Karpas-422 (cell line): ENCODE data around the gene MSL3. TPM values are rescaled to one million over a fixed set of nuclear protein-coding genes. Genes with fewer than 3 reads are reported as not detected.
A peak's percentile ranks its signal among the peaks of the same experiment; 100 is the strongest.

Experiments
- DNase-seq: peaks from one replicate; pipeline ENCODE4 v3.0.0-alpha.2; 2015
- H2AFZ ChIP-seq: fragments of 200-600 bp; sonication (generic); 2 replicates; pipeline ENCODE4 v1.6.1; 2014; ENCODE audit warnings: antibody characterized with exemption, low read length, mixed read lengths
- H3K27ac ChIP-seq: fragments of 200-600 bp; sonication (generic); 2 replicates; pipeline ENCODE4 v1.5.1; 2014; ENCODE audit warnings: mild to moderate bottlenecking, low read length, moderate library complexity
- H3K27me3 ChIP-seq: fragments of 200-600 bp; sonication (generic); 2 replicates; pipeline ENCODE4 v1.6.1; 2014; ENCODE audit warnings: low read length, mixed read lengths
- H3K36me3 ChIP-seq: fragments of 200-600 bp; sonication (generic); 2 replicates; pipeline ENCODE4 v1.6.1; 2014; ENCODE audit warnings: low read length, mixed read lengths; ENCODE audit not compliant: insufficient read depth
- H3K4me1 ChIP-seq: fragments of 200-600 bp; sonication (generic); 2 replicates; pipeline ENCODE4 v1.6.1; 2014; ENCODE audit warnings: mild to moderate bottlenecking, low read length, mixed read lengths
- H3K4me2 ChIP-seq: fragments of 200-600 bp; sonication (generic); 2 replicates; pipeline ENCODE4 v1.6.1; 2014; ENCODE audit warnings: low read length, low read depth, mild to moderate bottlenecking; ENCODE audit not compliant: poor library complexity, severe bottlenecking
- H3K4me3 ChIP-seq: fragments of 200-600 bp; sonication (generic); 2 replicates; pipeline ENCODE4 v1.5.1; 2014; ENCODE audit warnings: mild to moderate bottlenecking, antibody characterized with exemption, low read length, mixed read lengths
- H3K79me2 ChIP-seq: fragments of 200-600 bp; sonication (generic); 2 replicates; pipeline ENCODE4 v1.6.1; 2014; ENCODE audit warnings: mild to moderate bottlenecking, low read length, mixed read lengths
- H3K9ac ChIP-seq: fragments of 200-600 bp; sonication (generic); 2 replicates; pipeline ENCODE4 v1.6.0; 2014; ENCODE audit warnings: low read length
- H3K9me2 ChIP-seq: fragments of 200-600 bp; sonication (generic), shearing (Covaris generic); replicated peaks from 2 replicates; pipeline ENCODE4 v1.6.0; 2014; ENCODE audit warnings: mild to moderate bottlenecking, low read length, moderate library complexity; ENCODE audit not compliant: insufficient read depth
- H3K9me3 ChIP-seq: fragments of 300-700, 200-600 bp; sonication (generic); 2 replicates; pipeline ENCODE4 v1.6.1; 2014; ENCODE audit warnings: low read length, mixed read lengths
- H4K20me1 ChIP-seq: fragments of 200-600 bp; sonication (generic); 2 replicates; pipeline ENCODE4 v1.6.1; 2014; ENCODE audit warnings: mild to moderate bottlenecking, antibody characterized with exemption, low read length, low read depth; ENCODE audit not compliant: insufficient read depth
- total RNA-seq: library from RNA; depleted of rRNA; stranded (reverse); fragments of >200 nt; shearing (Covaris generic); gene quantifications from 2 replicates; pipeline ENCODE4 v1.2.3, GENCODE V29; 2014; ENCODE audit warnings: low replicate concordance

The MSL3 gene
- total RNA-seq, 1 experiment from 2014 or later, result 69.2 TPM

DNA sequence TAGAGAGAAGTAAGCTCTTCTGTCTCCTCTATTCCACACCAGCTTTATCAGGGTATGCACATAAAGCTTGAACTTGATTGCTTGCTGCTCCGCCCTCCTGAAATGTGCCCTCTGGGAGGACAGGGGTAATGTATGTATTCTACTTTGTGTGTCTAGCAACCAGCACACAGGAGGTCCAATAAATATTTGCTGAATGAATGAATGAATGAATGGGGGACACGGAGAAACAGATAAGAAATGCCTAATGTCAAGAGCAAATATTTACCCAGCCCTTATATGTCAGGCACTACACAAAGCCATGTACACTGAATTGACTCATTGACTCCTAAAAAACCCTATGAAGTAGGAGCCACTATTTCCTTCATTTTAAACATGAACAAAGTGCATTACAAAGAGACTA lies 2.3 kb upstream of the MSL3 start:
- Histone ChIP-seq H3K27me3 (no peaks in the 10 kb centered on the region), H3K4me3 (no peak overlapping the region), H2AFZ (no peak overlapping the region), H3K9me2 (no peaks in the 10 kb centered on the region), H3K9ac (no peak overlapping the region), H3K27ac (no peak overlapping the region), H4K20me1 (no peaks in the 10 kb centered on the region), H3K36me3 (no peaks in the 10 kb centered on the region), H3K4me1 (peaks cover 10% of the 10 kb centered on the region), H3K9me3 (no peaks in the 10 kb centered on the region), H3K79me2 (peaks cover 2% of the 10 kb centered on the region; the same call in 1 of the 2 replicates), H3K4me2 (no peak overlapping the region)
- DNase-seq, result no peak

- Histone ChIP-seq H3K9ac (peak overlapping the region; percentile 69; the same call in 1 of the 2 replicates), H4K20me1 (no peaks in the 10 kb centered on the region), H3K4me2 (peak overlapping the region; percentile 63), H3K27me3 (no peaks in the 10 kb centered on the region), H3K4me3 (peak overlapping the region; percentile 62; the same call in 1 of the 2 replicates), H3K9me3 (no peaks in the 10 kb centered on the region), H3K9me2 (no peaks in the 10 kb centered on the region), H3K36me3 (peaks cover 8% of the 10 kb centered on the region; the same call in 1 of the 2 replicates), H2AFZ (no peak overlapping the region; the same call in 1 of the 2 replicates), H3K79me2 (peaks cover 10% of the 10 kb centered on the region; the same call in 1 of the 2 replicates), H3K4me1 (peaks cover 19% of the 10 kb centered on the region), H3K27ac (no peak overlapping the region)
- DNase-seq, result peak; percentile 51
These were observed 1.4 kb upstream of the MSL3 start for GRCh38 chrX:11756354-11757318.

GRCh38 chrX:11757397-11757718 lies 679 bp upstream of the MSL3 start:
- H3K27ac ChIP-seq, result no peak overlapping the region
- H3K36me3 ChIP-seq, result peaks cover 15% of the 10 kb centered on the region; the same call in 1 of the 2 replicates
- H3K4me2 ChIP-seq, result peak overlapping the region; percentile 63
- peak overlapping the region; percentile 62 for H3K4me3 ChIP-seq
- H3K9ac ChIP-seq, result peak overlapping the region; percentile 69
- no peak for DNase-seq
- no peaks in the 10 kb centered on the region for H3K9me2 ChIP-seq
- no peaks in the 10 kb centered on the region for H3K9me3 ChIP-seq
- peaks cover 16% of the 10 kb centered on the region for H3K79me2 ChIP-seq
- peaks cover 26% of the 10 kb centered on the region for H3K4me1 ChIP-seq
- H2AFZ ChIP-seq, result peak overlapping the region; percentile 64; the same call in 1 of the 2 replicates
- H3K27me3 ChIP-seq, result no peaks in the 10 kb centered on the region
- H4K20me1 ChIP-seq, result no peaks in the 10 kb centered on the region

GRCh38 chrX:11758400-11759171 lies 549 bp downstream of the MSL3 start:
- Histone ChIP-seq H3K4me2 (peak overlapping the region; percentile 92), H3K4me3 (peak overlapping the region; percentile 75), H3K79me2 (peaks cover 16% of the 10 kb centered on the region), H3K27ac (peak overlapping the region; percentile 67), H3K9me2 (no peaks in the 10 kb centered on the region), H3K9ac (peak overlapping the region; percentile 89), H3K36me3 (peaks cover 24% of the 10 kb centered on the region; the same call in 1 of the 2 replicates), H3K4me1 (peaks cover 37% of the 10 kb centered on the region), H3K27me3 (no peaks in the 10 kb centered on the region), H4K20me1 (no peaks in the 10 kb centered on the region), H2AFZ (peak overlapping the region; percentile 59; the same call in 1 of the 2 replicates), H3K9me3 (no peaks in the 10 kb centered on the region)
- DNase-seq, result peak; percentile 94

- H3K4me1 ChIP-seq, result peaks cover 42% of the 10 kb centered on the region
These were observed 1.1 kb downstream of the MSL3 start for GRCh38 chrX:11759172-11759460.

DNA sequence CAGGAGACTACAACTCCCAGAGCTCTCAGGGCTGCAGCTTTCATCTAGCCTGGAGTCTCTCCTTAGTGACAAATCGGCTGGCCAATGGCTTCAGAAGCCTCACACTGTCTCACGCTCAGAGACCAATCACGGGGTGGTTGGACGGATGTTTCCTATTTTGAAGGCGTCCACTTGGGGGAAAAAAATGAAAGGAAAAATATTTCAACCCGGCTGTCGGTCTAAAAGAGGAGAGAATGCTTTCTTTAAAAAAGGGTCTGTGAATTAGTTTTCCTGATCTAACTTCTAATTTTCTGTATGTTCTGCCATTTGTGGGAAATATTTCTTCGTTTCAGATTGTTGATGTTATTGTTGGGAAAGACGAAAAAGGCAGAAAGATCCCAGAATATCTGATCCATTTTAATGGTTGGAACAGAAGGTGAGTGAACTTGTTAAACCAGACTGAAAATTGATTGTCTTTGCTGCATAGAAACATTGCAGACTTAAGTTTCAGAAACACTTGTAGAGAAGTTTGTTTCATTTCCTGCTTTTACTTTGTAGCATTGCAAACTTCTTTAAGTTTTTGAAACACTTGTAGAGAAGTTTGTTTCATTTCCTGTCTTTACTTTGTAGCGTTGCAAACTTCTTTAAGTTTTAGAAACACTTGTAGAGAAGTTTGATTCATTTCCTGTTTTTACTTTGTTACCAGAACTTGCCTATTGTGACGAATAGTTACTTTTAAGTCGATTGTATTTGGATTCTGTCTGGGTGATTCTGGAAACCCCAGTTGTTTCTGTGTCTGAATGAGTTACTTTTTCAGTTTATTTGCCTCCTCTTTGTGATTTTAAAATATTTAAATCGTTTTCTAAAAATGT lies 1.6 kb downstream of the MSL3 start:
- Histone ChIP-seq H3K4me2 (peak overlapping the region; percentile 92), H3K4me3 (peak overlapping the region; percentile 75), H3K27ac (peak overlapping the region; percentile 93), H3K36me3 (peaks cover 32% of the 10 kb centered on the region), H2AFZ (peak overlapping the region; percentile 57; the same call in 1 of the 2 replicates), H3K9me3 (no peaks in the 10 kb centered on the region), H3K27me3 (no peaks in the 10 kb centered on the region), H3K4me1 (peaks cover 48% of the 10 kb centered on the region), H4K20me1 (no peaks in the 10 kb centered on the region), H3K9ac (peak overlapping the region; percentile 89), H3K9me2 (no peaks in the 10 kb centered on the region), H3K79me2 (peaks cover 16% of the 10 kb centered on the region)
- DNase-seq, result peak; percentile 96

More at GRCh38 chrX:11759172-11759460, 1.1 kb downstream of the MSL3 start:
- Histone ChIP-seq H3K9ac (peak overlapping the region; percentile 89), H3K27ac (peak overlapping the region; percentile 67), H3K79me2 (peaks cover 16% of the 10 kb centered on the region), H2AFZ (peak overlapping the region; percentile 59; the same call in 1 of the 2 replicates), H3K4me3 (peak overlapping the region; percentile 75), H3K27me3 (no peaks in the 10 kb centered on the region), H3K9me2 (no peaks in the 10 kb centered on the region), H3K9me3 (no peaks in the 10 kb centered on the region), H3K4me2 (peak overlapping the region; percentile 92), H4K20me1 (no peaks in the 10 kb centered on the region), H3K36me3 (peaks cover 30% of the 10 kb centered on the region)
- no peak for DNase-seq

DNA sequence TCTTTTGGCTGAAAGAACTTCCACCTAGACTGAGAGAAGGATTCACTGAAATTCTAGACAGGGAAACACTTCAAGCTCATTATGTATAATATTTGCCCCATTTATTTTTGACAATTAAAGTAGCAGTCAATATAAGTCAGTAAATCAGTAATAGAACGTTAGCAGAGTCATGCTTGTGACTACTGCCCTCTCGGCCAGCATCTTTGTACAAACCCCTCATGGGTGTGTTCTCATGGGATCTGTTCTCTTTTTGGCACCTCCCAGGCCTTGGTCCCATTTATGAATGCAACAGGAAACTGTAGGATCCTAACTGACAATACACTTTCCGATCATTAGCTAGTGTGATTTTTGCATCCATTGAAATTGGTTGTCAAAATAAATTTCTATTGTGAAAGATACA lies 2.9 kb downstream of the MSL3 start:
- Histone ChIP-seq H3K9me3 (no peaks in the 10 kb centered on the region), H3K79me2 (peaks cover 16% of the 10 kb centered on the region), H3K4me2 (peak overlapping the region; percentile 92), H3K9me2 (no peaks in the 10 kb centered on the region), H3K9ac (peak overlapping the region; percentile 79), H2AFZ (no peak overlapping the region), H3K4me1 (peaks cover 61% of the 10 kb centered on the region), H3K27ac (peak overlapping the region; percentile 93), H4K20me1 (no peaks in the 10 kb centered on the region), H3K27me3 (no peaks in the 10 kb centered on the region), H3K36me3 (peaks cover 42% of the 10 kb centered on the region), H3K4me3 (peak overlapping the region; percentile 75)
- DNase-seq, result no peak
